NB4 (cell line): ENCODE data around the gene PDK4.

ENCODE experiments used
- MYC ChIP-seq: IDR thresholded peaks from 2 replicates; pipeline ENCODE4 v1.6.1; 2011; ENCODE audit warnings: low read depth, low read length
- POLR2A ChIP-seq: IDR thresholded peaks from 2 replicates; pipeline ENCODE4 v1.6.1; 2011; ENCODE audit warnings: mild to moderate bottlenecking; ENCODE audit not compliant: insufficient read length; ENCODE audit errors: extremely low read depth
- TF ChIP-seq, protein P1 (sequence below): IDR thresholded peaks from one replicate; pipeline ENCODE4 v1.5.1; 2012; ENCODE audit warnings: low read depth, low read length
- TF ChIP-seq, protein P2 (sequence below): IDR thresholded peaks from 2 replicates; pipeline ENCODE4 v1.6.1; 2011; ENCODE audit warnings: low read depth, low read length

DNA sequence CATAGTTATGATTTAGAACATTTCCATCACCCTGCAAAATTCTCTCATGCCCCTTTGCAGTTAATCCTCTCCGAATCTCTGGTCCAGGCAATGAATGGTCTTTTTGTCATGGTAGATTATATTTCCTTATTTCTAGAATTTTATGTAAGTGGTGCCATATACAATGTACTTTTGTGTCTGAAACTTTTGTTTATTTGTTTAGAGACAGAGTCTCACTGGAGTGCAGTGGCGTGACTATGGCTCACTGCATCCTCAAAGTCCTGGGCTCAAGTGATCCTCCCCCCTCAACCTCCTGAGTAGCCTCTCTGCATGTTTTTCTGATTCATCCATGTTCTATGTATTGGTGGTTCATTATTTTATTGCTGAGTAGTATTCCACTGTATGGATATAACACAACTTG is 23.2 kb upstream of the PDK4 start:
- TF ChIP-seq POLR2A (no peak), MYC (no peak)
- TF ChIP-seq, protein P1, sequence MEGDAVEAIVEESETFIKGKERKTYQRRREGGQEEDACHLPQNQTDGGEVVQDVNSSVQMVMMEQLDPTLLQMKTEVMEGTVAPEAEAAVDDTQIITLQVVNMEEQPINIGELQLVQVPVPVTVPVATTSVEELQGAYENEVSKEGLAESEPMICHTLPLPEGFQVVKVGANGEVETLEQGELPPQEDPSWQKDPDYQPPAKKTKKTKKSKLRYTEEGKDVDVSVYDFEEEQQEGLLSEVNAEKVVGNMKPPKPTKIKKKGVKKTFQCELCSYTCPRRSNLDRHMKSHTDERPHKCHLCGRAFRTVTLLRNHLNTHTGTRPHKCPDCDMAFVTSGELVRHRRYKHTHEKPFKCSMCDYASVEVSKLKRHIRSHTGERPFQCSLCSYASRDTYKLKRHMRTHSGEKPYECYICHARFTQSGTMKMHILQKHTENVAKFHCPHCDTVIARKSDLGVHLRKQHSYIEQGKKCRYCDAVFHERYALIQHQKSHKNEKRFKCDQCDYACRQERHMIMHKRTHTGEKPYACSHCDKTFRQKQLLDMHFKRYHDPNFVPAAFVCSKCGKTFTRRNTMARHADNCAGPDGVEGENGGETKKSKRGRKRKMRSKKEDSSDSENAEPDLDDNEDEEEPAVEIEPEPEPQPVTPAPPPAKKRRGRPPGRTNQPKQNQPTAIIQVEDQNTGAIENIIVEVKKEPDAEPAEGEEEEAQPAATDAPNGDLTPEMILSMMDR: no peak
- TF ChIP-seq, protein P2, sequence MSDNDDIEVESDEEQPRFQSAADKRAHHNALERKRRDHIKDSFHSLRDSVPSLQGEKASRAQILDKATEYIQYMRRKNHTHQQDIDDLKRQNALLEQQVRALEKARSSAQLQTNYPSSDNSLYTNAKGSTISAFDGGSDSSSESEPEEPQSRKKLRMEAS: no peak
